HG02938 (cell line): ENCODE results near the gene OR2M7.
"Not testable (repeated sequence)": the region's sequence is repeated elsewhere in the genome, so short reads cannot be mapped to it uniquely, and the experiment has no call there.

Experiments used
- ATAC-seq: cut with Tn5 transposase; IDR thresholded peaks from one replicate; pipeline ENCODE4 v1.9.1; 2021; ENCODE audit warnings: mild to moderate bottlenecking, moderate library complexity; ENCODE audit not compliant: unreplicated experiment

OR2M7 gene, protein sequence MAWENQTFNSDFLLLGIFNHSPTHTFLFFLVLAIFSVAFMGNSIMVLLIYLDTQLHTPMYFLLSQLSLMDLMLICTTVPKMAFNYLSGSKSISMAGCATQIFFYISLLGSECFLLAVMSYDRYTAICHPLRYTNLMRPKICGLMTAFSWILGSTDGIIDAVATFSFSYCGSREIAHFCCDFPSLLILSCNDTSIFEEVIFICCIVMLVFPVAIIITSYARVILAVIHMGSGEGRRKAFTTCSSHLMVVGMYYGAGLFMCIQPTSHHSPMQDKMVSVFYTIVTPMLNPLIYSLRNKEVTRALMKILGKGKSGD

DNA sequence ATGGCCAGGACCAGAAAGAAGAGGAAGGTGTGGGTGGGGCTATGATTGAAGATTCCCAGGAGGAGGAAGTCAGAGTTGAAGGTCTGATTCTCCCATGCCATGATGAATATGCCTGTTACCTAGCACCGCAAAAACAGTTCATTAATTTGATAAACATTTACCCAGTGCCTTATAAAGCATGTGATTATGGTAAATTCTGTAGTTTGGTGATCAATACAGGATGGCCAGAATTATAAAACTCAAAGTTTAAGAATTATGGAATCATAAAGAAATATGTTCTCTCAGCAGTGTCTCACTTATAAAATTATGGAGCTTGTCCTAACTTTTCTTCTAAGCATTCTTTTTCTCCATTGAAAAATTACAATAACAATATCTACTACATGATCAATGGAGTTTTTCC is at the start of gene OR2M7:
TSS of gene OR2M7 (minus strand) at position 101 of the 400 bp plus-strand sequence. CDS start at position 101, 0 bp downstream.
- ATAC-seq: no peak

DNA sequence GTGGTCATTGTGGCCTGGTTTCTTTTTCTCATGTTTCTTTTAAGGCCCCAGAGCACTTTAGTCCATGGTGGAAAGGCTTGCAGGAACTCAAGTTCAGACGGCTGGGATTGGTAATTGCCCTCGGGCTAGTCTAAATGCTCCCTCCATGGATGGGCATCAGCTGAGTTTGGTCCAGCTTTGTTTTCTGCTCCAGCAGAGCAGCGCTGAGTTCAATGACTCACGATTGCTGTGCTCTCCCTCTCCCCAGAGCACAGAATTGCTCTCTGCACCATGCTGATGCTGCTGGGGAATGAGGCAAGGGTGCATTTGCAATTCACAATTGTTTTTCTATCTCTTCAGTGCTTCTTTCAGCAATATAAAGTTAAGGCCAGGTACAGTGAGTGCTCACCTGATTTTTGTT is 49.4 kb upstream of the OR2M7 start:
- ATAC-seq: no peak

DNA sequence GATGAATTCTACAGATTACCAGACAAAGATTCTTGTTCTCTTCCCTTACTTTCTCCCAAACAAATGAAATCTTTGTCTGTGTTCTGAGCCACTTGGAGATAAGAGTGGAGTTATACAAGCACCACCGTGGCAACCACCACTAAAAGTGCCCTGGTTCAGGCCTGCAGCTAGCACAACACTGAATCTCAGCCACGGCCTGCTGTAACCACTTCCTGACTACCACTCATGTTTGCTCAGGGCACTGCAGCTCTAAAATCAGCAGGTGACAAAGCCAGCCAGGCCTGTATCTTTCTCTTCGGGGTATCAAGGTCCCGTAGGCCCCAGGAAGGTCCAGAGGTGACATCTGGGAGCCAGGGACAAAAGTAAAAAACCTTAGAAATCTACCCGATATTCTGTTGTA is 48.0 kb upstream of the OR2M7 start:
- ATAC-seq: no peak

DNA sequence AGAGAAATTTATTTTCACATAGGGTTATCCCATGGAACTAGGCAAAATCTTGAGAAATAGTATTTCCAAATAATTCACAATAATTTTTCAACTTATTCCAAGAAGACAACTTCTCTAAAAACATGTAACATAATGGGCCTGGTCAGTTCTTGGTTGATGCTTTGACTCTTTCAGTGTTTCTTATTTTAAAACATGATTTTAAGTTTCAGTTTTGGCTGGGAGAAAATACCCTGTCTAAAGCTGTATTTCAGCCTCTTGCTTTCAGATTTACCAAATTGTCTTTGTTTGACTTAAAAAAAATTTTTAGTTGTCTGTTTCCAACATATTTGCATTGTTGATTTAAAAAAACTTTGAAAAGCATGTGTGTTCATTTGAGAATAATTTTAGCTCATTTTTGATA is 42.2 kb upstream of the OR2M7 start:
- no peak for ATAC-seq

DNA sequence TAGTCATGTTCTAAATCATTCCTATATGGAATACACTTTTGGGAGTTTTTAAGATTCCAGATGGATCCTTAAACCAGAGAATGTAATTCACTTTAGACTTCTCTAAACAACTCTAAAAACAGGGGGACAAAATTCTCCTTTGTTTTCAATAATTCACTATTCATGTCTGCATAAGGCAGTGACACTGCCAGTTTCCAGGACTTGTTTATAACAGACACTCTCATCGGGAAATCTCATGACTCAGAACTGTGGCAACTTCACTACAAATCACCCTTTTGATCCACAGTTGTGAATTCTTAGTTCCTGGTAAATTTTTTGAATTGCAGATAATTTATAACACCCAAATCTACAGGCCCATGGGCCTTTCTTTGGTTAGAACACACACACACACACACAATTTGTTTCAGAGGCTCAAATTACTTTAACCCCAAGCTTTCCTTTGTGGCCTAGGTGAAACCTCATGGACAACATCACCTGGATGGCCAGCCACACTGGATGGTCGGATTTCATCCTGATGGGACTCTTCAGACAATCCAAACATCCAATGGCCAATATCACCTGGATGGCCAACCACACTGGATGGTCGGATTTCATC is 36.9 kb upstream of the OR2M7 start, which contains the start of gene OR2T4:
TSS of gene OR2T4 (plus strand) at position 545 of the 595 bp plus-strand sequence. CDS start at position 545, 0 bp downstream.
- no peak for ATAC-seq

DNA sequence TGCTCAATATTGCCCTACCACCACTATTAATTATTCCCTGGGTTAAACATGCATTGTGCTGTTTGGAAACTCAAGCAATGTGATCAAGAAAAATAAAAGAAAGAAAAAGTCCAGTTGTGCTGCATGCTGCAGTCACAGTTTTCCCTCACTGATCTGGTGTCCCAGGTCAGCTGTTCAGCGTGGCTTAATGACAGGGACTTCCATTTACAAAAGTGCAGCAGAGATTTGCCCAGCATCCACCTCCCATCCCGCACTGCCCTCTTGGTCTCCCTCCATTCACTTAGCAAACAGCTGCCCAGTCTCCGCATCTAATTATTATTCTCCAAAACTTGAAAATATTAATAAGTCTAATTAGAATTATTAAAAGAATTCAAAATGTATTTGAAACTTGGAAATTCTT is 35.0 kb upstream of the OR2M7 start:
- no peak for ATAC-seq

DNA sequence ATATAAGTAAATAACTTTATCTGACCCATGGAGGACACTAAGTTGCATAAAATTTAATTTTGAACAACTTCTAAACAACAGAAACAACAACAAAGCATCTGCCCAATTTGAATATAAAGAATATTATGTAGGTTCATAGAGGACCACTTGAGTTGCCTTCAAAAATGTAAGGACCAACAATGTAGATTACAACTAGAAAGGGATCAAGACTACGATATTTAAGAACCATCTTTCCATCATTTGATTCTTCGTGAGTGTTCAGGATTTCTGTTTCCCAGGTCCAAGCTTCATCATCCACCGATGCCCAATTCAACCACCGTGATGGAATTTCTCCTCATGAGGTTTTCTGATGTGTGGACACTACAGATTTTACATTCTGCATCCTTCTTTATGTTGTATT is 24.1 kb upstream of the OR2M7 start, which contains the start of gene OR14C36:
TSS of gene OR14C36 (plus strand) at position 301 of the 400 bp plus-strand sequence. CDS start at position 301, 0 bp downstream.
- ATAC-seq: no peak

DNA sequence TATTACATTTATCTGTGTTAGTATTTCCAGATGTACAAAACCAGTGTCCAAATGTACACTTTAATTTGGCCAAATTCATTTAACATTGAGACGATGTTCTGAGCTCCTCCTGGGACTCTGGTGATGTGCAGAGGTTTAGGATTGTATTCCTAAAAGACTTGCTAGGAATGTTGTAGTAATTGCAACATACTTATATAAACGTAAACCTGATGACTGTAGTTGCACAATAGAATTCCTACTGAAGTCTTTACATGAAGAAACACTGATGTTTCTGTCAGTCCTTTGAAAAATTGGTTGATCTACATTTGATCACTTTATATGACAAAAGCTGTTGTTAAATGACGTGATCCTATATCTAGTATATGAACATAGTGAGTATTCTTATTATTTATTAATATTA is 19.1 kb upstream of the OR2M7 start:
- ATAC-seq: no peak

DNA sequence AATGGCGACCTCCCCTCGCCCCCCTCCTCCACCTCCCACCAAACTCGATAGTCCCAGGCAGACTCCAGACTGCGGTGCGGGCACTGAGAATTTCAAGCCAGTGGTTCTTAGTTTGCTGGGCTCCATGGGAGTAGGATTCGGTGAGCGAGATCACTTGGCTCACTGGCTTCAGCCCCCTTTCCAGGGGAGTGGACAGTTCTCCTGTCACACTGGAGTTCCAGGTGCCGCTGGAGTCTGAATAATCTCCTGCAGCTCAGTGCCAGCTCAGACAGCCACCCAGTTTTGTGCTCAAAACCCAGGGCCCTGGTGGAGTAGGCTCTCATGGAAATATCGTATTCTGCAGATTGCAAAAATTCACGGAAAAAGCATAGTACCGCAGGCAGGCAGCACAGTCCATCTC is 7.6 kb downstream of the OR2M7 start:
- no peak for ATAC-seq

DNA sequence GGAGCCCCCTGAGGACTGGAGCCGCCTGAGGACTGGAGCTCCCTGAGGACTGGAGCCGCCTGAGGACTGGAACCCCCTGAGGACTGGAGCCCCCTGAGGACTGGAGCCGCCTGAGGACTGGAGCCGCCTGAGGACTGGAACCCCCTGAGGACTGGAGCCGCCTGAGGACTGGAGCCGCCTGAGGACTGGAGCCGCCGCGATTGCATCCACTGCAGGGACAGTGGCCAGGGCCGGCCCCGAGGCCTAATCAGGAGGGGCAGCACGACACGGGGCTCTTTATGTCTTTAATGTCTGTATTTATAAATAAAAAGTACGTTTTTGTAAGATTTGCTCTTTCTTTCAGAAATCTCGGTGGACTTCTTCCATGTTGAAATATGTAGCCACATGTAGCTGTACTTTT is 17.6 kb downstream of the OR2M7 start:
- not testable (repeated sequence) for ATAC-seq

DNA sequence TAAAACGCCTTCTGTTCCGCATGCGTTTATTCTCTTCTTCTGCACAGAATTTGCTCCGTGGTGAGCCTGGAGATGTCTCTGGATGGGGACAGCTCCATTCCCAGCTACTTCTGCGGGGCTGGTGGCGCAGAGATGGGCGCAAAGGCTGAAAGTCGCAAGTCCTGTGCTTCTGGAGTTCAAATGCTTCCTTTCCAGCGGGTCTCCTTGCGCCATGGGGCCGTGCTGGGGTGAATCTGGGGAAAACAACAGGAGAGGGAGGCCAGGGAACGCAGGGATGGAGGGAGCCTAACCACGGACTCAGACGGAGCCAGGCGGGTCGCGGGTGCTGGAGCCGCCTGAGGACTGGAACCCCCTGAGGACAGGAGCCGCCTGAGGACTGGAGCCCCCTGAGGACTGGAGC is 18.3 kb downstream of the OR2M7 start:
- no peak for ATAC-seq

DNA sequence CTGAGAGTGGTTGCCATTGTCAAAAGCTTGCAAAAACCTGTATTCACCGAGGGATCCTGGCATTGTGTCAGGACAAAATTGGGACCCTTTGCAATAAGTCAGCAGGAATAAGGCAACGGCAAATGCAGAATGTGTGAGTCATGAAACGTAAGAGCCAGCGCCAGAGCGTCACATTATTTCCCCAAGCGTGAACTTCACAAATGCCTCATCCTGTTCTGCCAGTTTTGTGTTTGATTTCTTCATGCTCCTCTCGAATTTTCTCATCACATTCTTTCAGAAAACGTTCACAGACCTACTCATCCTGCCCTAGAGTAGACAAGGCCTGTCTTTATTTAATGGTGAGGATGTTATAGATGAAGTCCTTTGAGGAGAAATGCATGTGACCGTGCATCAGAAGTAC is 18.7 kb downstream of the OR2M7 start:
- ATAC-seq: not testable (repeated sequence)

DNA sequence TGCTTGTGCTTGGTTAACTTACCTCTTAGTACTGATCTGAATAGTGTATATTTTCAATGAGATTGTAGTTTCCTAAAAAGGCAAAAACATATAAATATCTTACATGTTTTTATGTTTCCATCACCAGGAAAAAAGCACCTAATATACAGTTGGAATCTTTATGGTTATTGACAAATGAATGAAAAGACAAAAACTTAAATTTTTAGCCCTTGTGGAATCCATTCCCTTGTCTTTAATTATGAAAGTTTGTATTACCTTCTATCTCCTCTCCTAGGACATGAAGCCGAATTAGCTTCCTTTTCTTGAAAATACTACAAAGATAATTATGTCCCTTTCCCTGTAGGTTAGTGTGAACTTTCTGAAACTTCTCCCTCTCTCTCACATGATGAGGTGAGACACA is 21.0 kb downstream of the OR2M7 start, which contains the start of gene OR2T12:
TSS of gene OR2T12 (minus strand) at position 101 of the 400 bp plus-strand sequence. CDS start 7,846 bp downstream, outside the sequence.
- ATAC-seq: no peak

DNA sequence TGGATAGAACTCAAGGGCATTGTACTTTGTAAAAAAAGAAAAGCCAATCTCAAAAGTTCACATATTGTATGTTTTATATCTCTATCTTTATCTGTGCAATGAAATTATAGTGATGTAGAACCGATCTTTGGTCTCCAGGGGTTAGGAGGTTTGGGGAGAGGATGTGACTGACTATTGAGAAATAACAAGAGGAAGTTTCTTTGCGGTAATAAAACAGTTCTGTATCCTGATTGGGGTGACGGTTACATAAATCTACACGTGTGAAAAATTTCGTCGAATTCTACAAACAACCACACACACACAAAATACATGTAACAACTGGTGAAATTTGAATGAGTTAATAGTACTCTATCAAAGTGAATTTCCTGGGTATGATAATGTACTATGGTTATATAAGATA is 36.0 kb downstream of the OR2M7 start:
- no peak for ATAC-seq

DNA sequence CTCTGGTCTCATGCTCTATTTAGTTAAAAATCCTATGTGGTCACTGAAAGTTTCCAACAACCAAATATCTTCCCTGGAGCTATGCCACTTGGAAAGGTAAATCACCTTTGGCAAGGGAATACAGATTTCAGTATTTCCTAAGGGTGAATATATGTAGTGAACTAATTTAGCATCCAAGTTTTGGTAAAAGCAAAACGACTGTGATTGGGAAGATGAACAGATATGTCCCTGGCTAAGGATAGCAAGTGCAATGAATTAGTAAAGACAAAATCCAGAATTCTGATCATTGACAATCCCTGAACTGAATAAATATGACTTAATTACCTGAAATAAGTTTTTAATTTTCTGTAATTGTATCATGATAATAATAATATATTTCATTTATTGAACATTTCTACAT is 46.5 kb downstream of the OR2M7 start, which contains the start of gene OR2T33:
TSS of gene OR2T33 (minus strand) at position 101 of the 400 bp plus-strand sequence. CDS start 4,162 bp downstream, outside the sequence.
- no peak for ATAC-seq
